Mesenchymal stem cell (in vitro differentiated cells and primary cell): ENCODE data around the gene HLA-F.

Experiments used
- DNase-seq: peaks from one replicate; pipeline ENCODE4 v3.0.0-alpha.2; 2013
- H2AFZ ChIP-seq: one replicate; pipeline ENCODE4 v1.6.1; 2013; ENCODE audit warnings: low read depth, mild to moderate bottlenecking, control low read depth, inconsistent platforms, low read length, moderate library complexity
- H2AK5ac ChIP-seq: 2 replicates; pipeline ENCODE4 v1.6.1; 2013; ENCODE audit warnings: low read length, moderate library complexity, mild to moderate bottlenecking, inconsistent platforms; ENCODE audit not compliant: severe bottlenecking
- H2BK120ac ChIP-seq: one replicate; pipeline ENCODE4 v1.6.1; 2013; ENCODE audit warnings: low read depth, mild to moderate bottlenecking, inconsistent platforms, low read length, moderate library complexity
- H2BK12ac ChIP-seq, 2 experiments: one replicate each; pipeline ENCODE4 v1.6.1; 2013; ENCODE audit warnings: inconsistent platforms in 2 of 2, low read length in 2 of 2, mild to moderate bottlenecking in 2 of 2, moderate library complexity in 2 of 2, control low read depth in 1 of 2
- H2BK15ac ChIP-seq: one replicate; pipeline ENCODE4 v1.6.1; 2013; ENCODE audit warnings: mild to moderate bottlenecking, low read depth, inconsistent platforms; ENCODE audit not compliant: poor library complexity, severe bottlenecking
- H2BK5ac ChIP-seq: 2 replicates; pipeline ENCODE4 v1.6.1; 2013; ENCODE audit warnings: low read depth, mild to moderate bottlenecking, low read length, control low read depth, inconsistent platforms; ENCODE audit not compliant: poor library complexity, severe bottlenecking
- H3K14ac ChIP-seq, 2 experiments: one replicate each; pipeline ENCODE4 v1.6.1; 2013; ENCODE audit warnings: inconsistent platforms in 2 of 2, low read length in 2 of 2, control low read depth in 1 of 2, mild to moderate bottlenecking in 1 of 2, moderate library complexity in 1 of 2
- H3K18ac ChIP-seq, 2 experiments: one replicate each; pipeline ENCODE4 v1.6.1; 2013; ENCODE audit warnings: inconsistent platforms in 2 of 2, low read length in 2 of 2, control low read depth in 1 of 2, low read depth in 1 of 2, mild to moderate bottlenecking in 1 of 2
- H3K23ac ChIP-seq, 2 experiments: one replicate each; pipeline ENCODE4 v1.6.1; 2013; ENCODE audit warnings: inconsistent platforms in 2 of 2, low read length in 2 of 2, mild to moderate bottlenecking in 2 of 2, moderate library complexity in 2 of 2, control low read depth in 1 of 2
- H3K27ac ChIP-seq: 2 replicates; pipeline ENCODE4 v1.5.1; 2013; ENCODE audit warnings: mild to moderate bottlenecking, moderate library complexity, low read length, control low read depth, inconsistent platforms; ENCODE audit not compliant: poor library complexity, severe bottlenecking
- H3K27me3 ChIP-seq, 2 experiments: 2 replicates each; pipeline versions ENCODE4 v1.6.1 to v1.7.0; 2013; ENCODE audit warnings: low read length in 2 of 2, mild to moderate bottlenecking in 2 of 2, moderate library complexity in 2 of 2, control low read depth in 1 of 2, inconsistent platforms in 1 of 2; ENCODE audit not compliant: control insufficient read depth in 1 of 2, insufficient read depth in 1 of 2
- H3K36me3 ChIP-seq, 2 experiments: 2 replicates each; pipeline versions ENCODE4 v1.6.1 to v1.7.0; 2013; ENCODE audit warnings: low read length in 2 of 2, control low read depth in 1 of 2, inconsistent platforms in 1 of 2, low read depth in 1 of 2, mild to moderate bottlenecking in 1 of 2; ENCODE audit not compliant: insufficient read depth in 2 of 2, control insufficient read depth in 1 of 2
- H3K4ac ChIP-seq, 2 experiments: one replicate each; pipeline ENCODE4 v1.6.1; 2013; ENCODE audit warnings: inconsistent platforms in 2 of 2, low read length in 2 of 2, mild to moderate bottlenecking in 2 of 2, moderate library complexity in 2 of 2, control low read depth in 1 of 2, low read depth in 1 of 2
- H3K4me1 ChIP-seq: 2 replicates; pipeline ENCODE4 v1.6.1; 2013; ENCODE audit warnings: low read depth, low read length, control low read depth; ENCODE audit not compliant: control insufficient read depth, insufficient read depth
- H3K4me2 ChIP-seq: 2 replicates; pipeline ENCODE4 v1.6.1; 2013; ENCODE audit warnings: low read length, mild to moderate bottlenecking, inconsistent platforms; ENCODE audit not compliant: poor library complexity, severe bottlenecking
- H3K4me3 ChIP-seq, 2 experiments: 2 replicates each; pipeline versions ENCODE4 v1.5.1 to v1.7.0; 2013; ENCODE audit warnings: low read length in 2 of 2, mild to moderate bottlenecking in 2 of 2, control low read depth in 1 of 2, low read depth in 1 of 2; ENCODE audit not compliant: insufficient read depth in 1 of 2
- H3K79me1 ChIP-seq: replicated peaks from 2 replicates; pipeline ENCODE4 v1.6.1; 2013; ENCODE audit warnings: mild to moderate bottlenecking, control low read depth, low read length, inconsistent platforms; ENCODE audit not compliant: poor library complexity, severe bottlenecking
- H3K9ac ChIP-seq: 2 replicates; pipeline ENCODE4 v1.7.0; 2013; ENCODE audit warnings: mild to moderate bottlenecking, low read length, moderate library complexity
- H3K9me3 ChIP-seq: 2 replicates; pipeline ENCODE4 v1.7.0; 2013; ENCODE audit warnings: mild to moderate bottlenecking, low read length; ENCODE audit not compliant: control insufficient read depth
- H4K8ac ChIP-seq: one replicate; pipeline ENCODE4 v1.6.1; 2013; ENCODE audit warnings: inconsistent platforms, mild to moderate bottlenecking, low read length, moderate library complexity
- H4K91ac ChIP-seq: one replicate; pipeline ENCODE4 v1.6.1; 2013; ENCODE audit warnings: mild to moderate bottlenecking, low read length, inconsistent platforms
- WGBS: methylation state at CpG from one replicate; pipeline ENCODE4 v1.1.7; 2013; ENCODE audit warnings: mixed read lengths; 5-methylcytosine and 5-hydroxymethylcytosine counted together

Gene HLA-F

DNA sequence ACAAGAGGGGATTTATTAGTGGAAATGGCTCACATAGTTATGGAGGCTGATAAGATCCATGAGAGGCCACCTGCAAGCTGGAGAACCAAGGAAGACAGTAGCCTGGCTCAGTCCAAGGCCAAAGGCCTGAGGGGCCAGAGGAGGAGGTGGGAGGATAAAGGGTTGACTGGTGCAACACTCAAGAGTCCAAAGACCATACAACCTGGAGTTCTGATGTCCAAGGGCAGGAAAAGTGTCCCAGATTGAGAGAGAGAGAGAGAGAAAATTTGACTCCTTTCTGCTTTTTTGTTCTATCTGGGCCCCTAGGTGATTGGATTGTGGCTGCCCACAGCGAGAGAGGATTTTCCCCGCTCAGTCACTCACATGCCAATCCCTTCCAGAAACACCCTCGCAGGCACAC is 8.0 kb downstream of the HLA-F start:
- Histone ChIP-seq H3K27me3 (no peaks in the 10 kb centered on the region), H2AFZ (no peak overlapping the region), H4K91ac (no peak overlapping the region), H3K18ac (no peak overlapping the region), H2BK5ac (no peak overlapping the region), H2BK12ac (no peak overlapping the region), H3K27ac (no peak overlapping the region), H3K4ac (no peak overlapping the region), H2BK120ac (no peak overlapping the region), H3K9ac (no peak overlapping the region), H3K14ac (no peak overlapping the region), H3K4me2 (no peak overlapping the region), H2AK5ac (no peak overlapping the region), H4K8ac (no peak overlapping the region), H3K36me3 (peaks cover 0 to 2% of the 10 kb centered on the region in 2 experiments), H2BK15ac (no peak overlapping the region), H3K23ac (no peak overlapping the region), H3K79me1 (no peaks in the 10 kb centered on the region), H3K4me1 (no peaks in the 10 kb centered on the region), H3K4me3 (no peak overlapping the region), H3K9me3 (no peaks in the 10 kb centered on the region)
- 86% methylated on average over 2 of the region's 3 CpGs for WGBS
- no peak for DNase-seq

DNA sequence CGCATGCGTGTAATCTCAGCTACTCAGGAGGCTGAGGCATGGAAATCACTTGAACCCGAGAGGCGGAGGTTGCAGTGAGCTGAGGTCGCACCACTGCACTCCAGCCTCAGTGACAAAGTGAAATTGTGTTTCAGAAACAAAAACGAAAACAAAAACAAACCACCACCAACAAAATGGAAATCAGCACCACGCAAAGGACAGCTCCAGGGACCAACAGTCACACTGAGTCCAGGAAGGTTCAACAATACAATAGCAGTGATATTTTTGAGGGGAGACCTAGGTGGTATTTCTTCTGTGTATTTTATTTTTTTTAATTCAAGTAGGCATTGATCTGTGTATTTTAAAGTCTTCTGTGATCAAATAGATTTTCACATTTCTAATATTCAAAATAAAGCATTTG is 9.8 kb downstream of the HLA-F start:
- H3K4me1 ChIP-seq: no peaks in the 10 kb centered on the region
- H3K4me3 ChIP-seq: no peak overlapping the region
- no peak overlapping the region for H3K4ac ChIP-seq
- H3K14ac ChIP-seq: no peak overlapping the region
- H3K23ac ChIP-seq: no peak overlapping the region
- no peak overlapping the region for H2BK12ac ChIP-seq
- H3K79me1 ChIP-seq: no peaks in the 10 kb centered on the region
- no peak overlapping the region for H4K91ac ChIP-seq
- no peak overlapping the region for H3K18ac ChIP-seq
- H3K36me3 ChIP-seq: no peaks in the 10 kb centered on the region
- no peaks in the 10 kb centered on the region for H3K27me3 ChIP-seq
- H3K27ac ChIP-seq: no peak overlapping the region
- H2AFZ ChIP-seq: no peak overlapping the region
- H3K9ac ChIP-seq: no peak overlapping the region
- 87% methylated on average over 5 of the region's 7 CpGs for WGBS
- no peak overlapping the region for H2BK120ac ChIP-seq
- no peak overlapping the region for H2BK5ac ChIP-seq
- H3K9me3 ChIP-seq: no peaks in the 10 kb centered on the region
- H4K8ac ChIP-seq: no peak overlapping the region
- no peak for DNase-seq
- no peak overlapping the region for H2BK15ac ChIP-seq
- H3K4me2 ChIP-seq: no peak overlapping the region
- no peak overlapping the region for H2AK5ac ChIP-seq

DNA sequence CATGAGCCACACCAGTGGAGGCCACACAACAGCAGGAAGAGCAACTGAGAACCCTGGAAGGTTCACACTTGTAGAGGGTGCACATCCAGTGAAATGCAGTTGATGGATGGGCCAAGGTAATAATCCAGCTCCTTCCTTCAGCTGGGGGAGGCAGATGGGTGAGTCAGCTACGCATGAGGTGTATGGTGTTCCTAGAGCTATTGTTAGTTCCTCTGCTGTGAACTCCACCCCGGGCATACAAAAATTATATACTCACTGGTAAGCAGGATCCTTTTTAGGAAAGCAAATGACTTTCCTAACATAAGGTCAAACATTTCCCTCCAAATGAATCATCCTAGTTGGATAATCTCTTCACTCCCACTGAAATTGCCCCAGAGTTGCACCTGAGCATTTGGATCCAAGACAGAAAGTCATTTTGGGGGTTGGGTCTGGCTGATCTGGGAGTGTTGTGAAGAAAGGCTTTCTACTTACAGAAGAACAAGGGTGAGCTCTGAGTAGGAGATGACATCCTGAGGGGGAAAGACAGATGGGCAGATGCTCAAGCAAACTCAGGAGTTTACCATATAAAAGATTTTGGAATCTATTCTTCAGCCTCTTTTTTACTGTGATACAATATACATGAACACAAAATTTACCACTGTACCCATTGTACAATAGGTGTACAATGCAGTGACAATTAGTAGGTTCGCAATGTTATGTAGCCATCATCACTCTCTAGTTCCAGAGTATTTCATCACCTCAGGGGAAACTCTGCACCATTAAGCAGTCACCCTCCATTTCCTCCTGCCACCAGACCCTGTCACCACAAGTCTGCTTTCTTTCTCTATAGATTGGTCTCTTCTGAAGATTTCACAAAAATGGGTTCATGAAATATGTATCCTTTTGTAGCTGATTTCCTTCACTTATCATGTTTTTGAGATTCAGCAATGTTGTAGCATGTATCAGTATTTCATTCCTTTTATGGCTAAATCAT is 11.1 kb downstream of the HLA-F start:
- Histone ChIP-seq H3K4me2 (no peak overlapping the region), H3K4me1 (no peaks in the 10 kb centered on the region), H3K9ac (no peak overlapping the region), H2BK5ac (no peak overlapping the region), H3K4me3 (no peak overlapping the region), H2AFZ (no peak overlapping the region), H3K27ac (no peak overlapping the region), H2BK12ac (no peak overlapping the region), H3K27me3 (no peaks in the 10 kb centered on the region), H2AK5ac (no peak overlapping the region), H3K9me3 (no peaks in the 10 kb centered on the region), H3K18ac (no peak overlapping the region), H3K36me3 (no peaks in the 10 kb centered on the region), H3K14ac (no peak overlapping the region), H4K8ac (no peak overlapping the region), H4K91ac (no peak overlapping the region), H2BK15ac (no peak overlapping the region), H2BK120ac (no peak overlapping the region), H3K4ac (no peak overlapping the region), H3K23ac (no peak overlapping the region), H3K79me1 (no peaks in the 10 kb centered on the region)
- DNase-seq: no peak
- 54% methylated on average over 3 of the region's 3 CpGs for WGBS

DNA sequence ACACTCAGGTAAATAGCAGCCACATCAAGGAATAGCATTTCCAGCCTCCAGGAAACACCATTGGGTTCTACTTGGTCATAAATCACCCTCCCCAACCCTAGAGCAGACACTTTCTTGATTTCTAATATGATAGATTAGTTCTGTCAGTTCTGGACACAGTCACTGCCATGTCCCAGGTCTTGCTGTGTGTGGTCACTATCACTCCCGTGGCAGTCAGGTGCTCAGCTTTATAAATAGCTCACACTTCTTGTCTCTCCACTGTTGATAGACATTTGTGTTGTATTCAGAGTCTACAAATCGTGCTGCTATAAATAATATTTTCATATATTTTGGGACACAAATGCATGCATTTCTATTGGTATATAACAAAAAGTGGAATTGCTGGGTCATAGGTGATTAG is 13.3 kb downstream of the HLA-F start:
- Histone ChIP-seq H2AK5ac (no peak overlapping the region), H3K9ac (no peak overlapping the region), H3K79me1 (no peaks in the 10 kb centered on the region), H2AFZ (no peak overlapping the region), H4K91ac (no peak overlapping the region), H2BK12ac (no peak overlapping the region), H4K8ac (no peak overlapping the region), H3K4me2 (no peak overlapping the region), H2BK15ac (no peak overlapping the region), H2BK5ac (no peak overlapping the region), H3K4me3 (no peak overlapping the region), H2BK120ac (no peak overlapping the region), H3K4ac (no peak overlapping the region), H3K36me3 (no peaks in the 10 kb centered on the region), H3K14ac (no peak overlapping the region), H3K27me3 (no peaks in the 10 kb centered on the region), H3K9me3 (no peaks in the 10 kb centered on the region), H3K4me1 (no peaks in the 10 kb centered on the region), H3K18ac (no peak overlapping the region), H3K27ac (no peak overlapping the region), H3K23ac (no peak overlapping the region)
- no CpG with 5 or more reads among the region's 2 CpGs for WGBS
- DNase-seq: no peak
